MG63 (cell line): ENCODE data around the gene USP49. TPM values are rescaled to one million over a fixed set of nuclear protein-coding genes. Genes with fewer than 3 reads are reported as not detected.
"Not testable (repeated sequence)": the region's sequence is repeated elsewhere in the genome, so short reads cannot be mapped to it uniquely, and the experiment has no call there.

Source experiments
- DNase-seq: peaks from one replicate; pipeline ENCODE4 v3.0.0-alpha.2; 2020
- H3K27me3 ChIP-seq: fragments of 250-450 bp; sonication (Bioruptor Pico); 2 replicates; pipeline ENCODE4 v1.5.1; 2020; ENCODE audit warnings: mild to moderate bottlenecking, moderate library complexity
- H3K36me3 ChIP-seq: fragments of 250-450 bp; sonication (Bioruptor Pico); 2 replicates; pipeline ENCODE4 v1.5.1; 2020; ENCODE audit warnings: mild to moderate bottlenecking, moderate library complexity
- H3K4me3 ChIP-seq: fragments of 250-450 bp; sonication (Bioruptor Pico); 2 replicates; pipeline ENCODE4 v1.5.1; 2020; ENCODE audit warnings: mild to moderate bottlenecking, moderate library complexity
- H3K9me3 ChIP-seq: fragments of 250-450 bp; sonication (Bioruptor Pico); 2 replicates; pipeline ENCODE4 v1.5.1; 2020; ENCODE audit warnings: mild to moderate bottlenecking, moderate library complexity
- total RNA-seq: library from RNA; depleted of rRNA; stranded (reverse); fragments of >200 nt; shearing (Covaris generic); gene quantifications from 2 replicates; pipeline ENCODE4 v1.2.3, GENCODE V29; 2014; ENCODE audit warnings: low replicate concordance; rRNA removed

Gene USP49
- total RNA-seq, result 1.1 and 1.3 TPM in 2 replicates

- Histone ChIP-seq H3K27me3 (no peaks in the 10 kb centered on the region), H3K36me3 (no peaks in the 10 kb centered on the region), H3K4me3 (peak within 1 kb of the TSS; percentile 70), H3K9me3 (no peaks in the 10 kb centered on the region)
- peak; percentile 85 for DNase-seq
Observed at GRCh38 chr6:41895300-41896233, at the start of gene USP49. USP49 (minus strand) TSS chr6:41895375; CDS start chr6:41806983, 88,392 bp downstream.

GRCh38 chr6:41943456-41943855, 48.3 kb upstream of the USP49 start:
- no peaks in the 10 kb centered on the region for H3K27me3 ChIP-seq
- no peaks in the 10 kb centered on the region for H3K9me3 ChIP-seq
- no peak overlapping the region for H3K4me3 ChIP-seq
- DNase-seq, result no peak
- no peaks in the 10 kb centered on the region for H3K36me3 ChIP-seq

GRCh38 chr6:41942882-41943281, 47.7 kb upstream of the USP49 start:
- not testable (repeated sequence) for H3K9me3 ChIP-seq, H3K36me3 ChIP-seq, DNase-seq, H3K27me3 ChIP-seq, H3K4me3 ChIP-seq

GRCh38 chr6:41942067-41942851, 47.1 kb upstream of the USP49 start:
- H3K4me3 ChIP-seq, result peak overlapping the region; percentile 77
- no peak for DNase-seq
- no peaks in the 10 kb centered on the region for H3K9me3 ChIP-seq
- no peaks in the 10 kb centered on the region; the same call in 1 of the 2 replicates for H3K36me3 ChIP-seq
- no peaks in the 10 kb centered on the region for H3K27me3 ChIP-seq

GRCh38 chr6:41941280-41942066, 46.3 kb upstream of the USP49 start, which contains the start of gene CCND3:
CCND3 (minus strand) TSS chr6:41941808; CDS start chr6:41941649, 159 bp downstream.
- Histone ChIP-seq H3K27me3 (no peaks in the 10 kb centered on the region), H3K36me3 (peaks cover 5% of the 10 kb centered on the region; the same call in 1 of the 2 replicates), H3K9me3 (no peaks in the 10 kb centered on the region), H3K4me3 (peak within 1 kb of the TSS; percentile 77)
- peak; percentile 90 for DNase-seq

- H3K4me3 ChIP-seq, result peak overlapping the region; percentile 77
- no peaks in the 10 kb centered on the region for H3K27me3 ChIP-seq
- H3K9me3 ChIP-seq, result no peaks in the 10 kb centered on the region
- DNase-seq, result peak; percentile 40
- H3K36me3 ChIP-seq, result peaks cover 5% of the 10 kb centered on the region; the same call in 1 of the 2 replicates
Observed at GRCh38 chr6:41940759-41941279, 45.6 kb upstream of the USP49 start.

- H3K36me3 ChIP-seq, result peaks cover 9% of the 10 kb centered on the region
- DNase-seq, result no peak
Observed at GRCh38 chr6:41939848-41940758, 44.9 kb upstream of the USP49 start.

GRCh38 chr6:41939176-41939847, 44.1 kb upstream of the USP49 start:
- peaks cover 13% of the 10 kb centered on the region for H3K36me3 ChIP-seq
- peak; percentile 18 for DNase-seq
- H3K27me3 ChIP-seq, result no peaks in the 10 kb centered on the region
- H3K9me3 ChIP-seq, result no peaks in the 10 kb centered on the region
- no peak overlapping the region for H3K4me3 ChIP-seq

More at GRCh38 chr6:41939848-41940758, 44.9 kb upstream of the USP49 start:
- Histone ChIP-seq H3K27me3 (no peaks in the 10 kb centered on the region), H3K4me3 (peak overlapping the region; percentile 77), H3K9me3 (no peaks in the 10 kb centered on the region)

GRCh38 chr6:41938590-41939175, 43.5 kb upstream of the USP49 start:
- Histone ChIP-seq H3K27me3 (no peaks in the 10 kb centered on the region), H3K9me3 (no peaks in the 10 kb centered on the region), H3K4me3 (no peak overlapping the region), H3K36me3 (peaks cover 16% of the 10 kb centered on the region)
- DNase-seq, result no peak

GRCh38 chr6:41937861-41938574, 42.8 kb upstream of the USP49 start:
- Histone ChIP-seq H3K36me3 (peaks cover 18% of the 10 kb centered on the region), H3K4me3 (no peak overlapping the region), H3K27me3 (no peaks in the 10 kb centered on the region), H3K9me3 (no peaks in the 10 kb centered on the region)
- no peak for DNase-seq

GRCh38 chr6:41937472-41937860, 42.3 kb upstream of the USP49 start:
- Histone ChIP-seq H3K9me3 (no peaks in the 10 kb centered on the region), H3K27me3 (no peaks in the 10 kb centered on the region), H3K36me3 (peaks cover 20% of the 10 kb centered on the region), H3K4me3 (no peak overlapping the region)
- no peak for DNase-seq

GRCh38 chr6:41936073-41936837, 41.1 kb upstream of the USP49 start:
- Histone ChIP-seq H3K27me3 (no peaks in the 10 kb centered on the region), H3K36me3 (peaks cover 24% of the 10 kb centered on the region), H3K4me3 (no peak overlapping the region), H3K9me3 (no peaks in the 10 kb centered on the region)
- DNase-seq, result peak; percentile 89

- no peaks in the 10 kb centered on the region for H3K9me3 ChIP-seq
- peaks cover 28% of the 10 kb centered on the region for H3K36me3 ChIP-seq
- no peak overlapping the region for H3K4me3 ChIP-seq
- no peak for DNase-seq
- H3K27me3 ChIP-seq, result no peaks in the 10 kb centered on the region
Observed at GRCh38 chr6:41935685-41936072, 40.5 kb upstream of the USP49 start.
